Melanocyte of skin (primary cell): ENCODE data around the gene TIMM8A. TPM values are rescaled to one million over a fixed set of nuclear protein-coding genes. Genes with fewer than 3 reads are reported as not detected.

Source experiments
- small RNA-seq, 2 donors: library from RNA; depleted of rRNA; stranded (forward); fragments of <200 nt; gene quantifications; one replicate each; pipeline ENCODE3, GENCODE V24; 2012
- total RNA-seq, 2 donors: library from RNA; depleted of rRNA; stranded (reverse); fragments of >200 nt; gene quantifications; 2 replicates each; pipeline ENCODE4 v1.2.3, GENCODE V29; 2012

TIMM8A gene
- 1 to 10 TPM; 4.1 to 7.7 TPM for total RNA-seq

GRCh38 chrX:101348452-101349192 lies at the start of gene TIMM8A:
TSS of gene TIMM8A (minus strand) at chrX:101348742. CDS start at chrX:101348664, 78 bp downstream.

DNA sequence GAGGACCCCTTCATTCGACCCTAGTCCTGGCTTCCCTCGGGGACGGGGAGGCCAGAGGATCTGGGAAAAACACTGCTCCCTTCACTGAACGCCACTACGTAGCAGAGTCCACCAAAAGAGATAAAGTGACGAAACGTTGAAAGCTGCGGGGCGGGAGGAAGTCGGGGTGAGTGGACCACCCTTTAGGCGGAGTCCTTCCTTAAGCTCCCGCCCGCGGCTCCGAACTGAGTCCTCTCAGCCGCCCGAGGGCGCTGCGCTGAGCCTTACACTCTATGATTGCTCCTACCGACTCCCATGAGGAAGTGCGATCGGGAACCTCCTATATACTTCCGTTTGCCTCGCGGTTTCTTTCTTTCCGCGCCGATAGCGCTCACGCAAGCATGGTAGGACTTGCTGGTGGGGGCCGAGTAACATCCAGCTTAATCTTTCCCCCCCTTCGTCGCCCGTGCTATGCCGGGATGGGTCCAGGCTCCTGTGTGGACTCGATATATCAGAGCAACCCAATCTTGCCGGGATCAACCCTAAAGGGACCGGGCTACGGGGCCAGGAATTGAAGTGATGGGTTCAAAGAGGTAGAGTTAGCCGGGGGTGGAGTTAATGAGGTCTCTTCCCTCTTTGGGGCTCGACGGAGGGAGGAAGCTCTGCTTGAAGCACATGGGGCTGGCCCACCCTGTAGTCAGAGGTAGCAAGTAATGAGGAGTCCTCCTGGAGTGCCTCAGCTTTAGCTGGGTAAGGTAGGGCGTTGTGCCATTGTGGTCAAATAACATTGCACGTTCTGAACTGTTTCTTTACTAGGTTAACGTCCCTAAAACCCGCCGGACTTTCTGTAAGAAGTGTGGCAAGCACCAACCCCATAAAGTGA lies 42.4 kb upstream of the TIMM8A start, which contains the start of gene RPL36A:
Gene RPL36A, plus strand, starts transcription at position 348 of the 862 bp plus-strand sequence. Its CDS starts 33 bp downstream, at position 381.

DNA sequence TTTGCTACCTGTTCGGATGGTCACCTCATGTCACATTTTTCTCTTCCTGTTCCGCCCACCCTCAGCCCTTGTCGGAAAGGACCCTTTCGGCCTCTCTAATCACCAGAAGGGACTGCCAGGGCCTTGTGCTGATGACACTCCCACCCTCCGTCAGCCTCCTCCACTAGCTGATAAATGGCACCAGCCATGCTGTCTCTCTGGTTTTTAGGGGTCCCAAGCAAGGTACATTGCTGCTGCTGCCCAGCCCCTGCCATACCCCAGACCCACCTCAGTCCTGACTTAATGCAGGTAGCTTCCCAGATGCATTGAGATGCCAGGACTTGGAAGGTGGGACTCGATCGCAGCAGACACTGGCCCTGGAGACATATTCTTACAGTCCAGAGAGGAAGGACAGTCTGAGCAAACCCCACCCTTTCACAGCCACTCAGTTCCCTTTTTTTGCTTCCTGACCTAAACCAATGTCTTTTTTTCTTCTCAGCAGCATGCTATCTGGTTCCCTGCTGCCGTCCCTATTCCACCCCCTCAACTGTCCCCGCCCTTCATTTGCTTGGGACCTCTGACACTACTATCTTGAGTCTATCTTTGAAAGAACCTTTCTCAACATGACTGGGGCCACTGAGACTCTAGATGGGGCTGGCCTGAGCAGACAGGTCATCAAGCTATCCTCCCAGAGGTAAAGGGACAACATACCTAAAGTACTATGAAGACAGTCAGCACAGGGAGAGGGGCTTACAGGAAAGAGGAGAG lies 37.4 kb upstream of the TIMM8A start, which contains the start of gene BTK:
Gene BTK, minus strand, starts transcription at position 397 of the 747 bp plus-strand sequence. CDS start 10,907 bp downstream, outside the sequence.

Small RNA genes within 50 kb of the gene (small RNA-seq; reads per million reads assigned to genes)
- 0 reads per million in 2 donors for gene RNU6-934P

Other genes starting within 250 kb of the TIMM8A start
- gene DRP2, start 129.0 kb downstream of the TIMM8A start, total RNA-seq, result under 1 TPM; under 0.01 to 0.33 TPM
- gene TAF7L, start 57.4 kb downstream of the TIMM8A start, total RNA-seq, result 1 to 10 TPM in 1 of 2 donors, under 1 TPM in 1; under 0.01 to 1.3 TPM
- gene BTK, start 37.4 kb upstream of the TIMM8A start, total RNA-seq, result under 1 TPM; under 0.01 to 0.34 TPM
- gene RPL36A, start 42.3 kb upstream of the TIMM8A start, total RNA-seq, result 10 to 100 TPM; 53.0 to 75.3 TPM
- gene GLA, start 59.2 kb upstream of the TIMM8A start, total RNA-seq, result 100 to 1,000 TPM; 141 to 181 TPM
- 10 to 100 TPM; 58.6 to 59.2 TPM for gene HNRNPH2, start 59.5 kb upstream of the TIMM8A start, total RNA-seq
- gene ARMCX4, start 136.7 kb upstream of the TIMM8A start, total RNA-seq, result 1 to 10 TPM; 2.0 to 2.8 TPM
- 10 to 100 TPM; 81.6 to 83.3 TPM for gene ARMCX1, start 201.8 kb upstream of the TIMM8A start, total RNA-seq